Stimulated activated CD4-positive, alpha-beta T cell treated with anti-CD3 and anti-CD28 coated beads, Interleukin-2, amount 100 ng/mL, for 24 hours (primary cell): ENCODE results near the gene SRBD1.
A peak's percentile ranks its signal among the peaks of the same experiment; 100 is the strongest.
"Not testable (repeated sequence)": the region's sequence is repeated elsewhere in the genome, so short reads cannot be mapped to it uniquely, and the experiment has no call there.

Experiments
- DNase-seq, 2 donors: peaks; one replicate each; pipeline ENCODE4 v3.0.0-alpha.2; 2020

Gene SRBD1

DNA sequence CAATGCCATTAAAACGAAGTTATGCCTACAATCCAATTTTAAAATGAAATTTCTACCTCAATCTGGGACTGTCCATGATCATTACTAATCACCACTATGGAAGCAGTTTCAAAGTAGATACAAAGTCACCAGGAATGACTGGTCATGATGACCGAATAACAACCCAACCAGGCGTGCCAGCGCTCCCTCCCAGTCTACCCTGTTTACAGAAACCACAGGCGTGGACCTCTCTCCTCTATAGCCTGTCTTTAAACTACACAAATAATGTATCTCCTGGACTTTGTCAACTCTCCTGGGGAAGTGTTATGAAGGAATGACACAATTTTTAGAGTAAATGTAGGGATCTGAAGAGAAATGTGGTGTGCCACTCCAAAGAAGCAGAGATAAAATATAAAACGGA is 150.2 kb downstream of the SRBD1 start:
- no peak for DNase-seq

DNA sequence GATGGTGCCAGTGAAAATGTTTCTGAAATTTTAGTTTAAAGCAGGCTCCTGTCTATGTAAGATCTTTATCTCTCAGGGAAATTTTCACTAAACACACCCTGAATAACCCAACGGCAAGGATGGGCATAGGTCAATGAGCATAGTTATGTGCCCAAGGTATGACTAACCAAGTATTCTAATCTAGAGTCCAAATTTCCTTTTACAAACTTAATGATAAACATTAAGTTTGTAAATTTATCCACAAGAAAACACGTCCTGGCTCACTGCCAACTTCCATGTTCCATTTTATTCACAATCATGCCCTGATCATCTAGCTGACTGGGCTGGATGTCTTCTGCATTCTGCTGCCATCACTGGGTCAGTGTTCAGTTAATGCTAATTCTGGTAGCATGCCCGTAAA is 151.2 kb downstream of the SRBD1 start:
- peak in 1 of 2 donors; percentile 1 for DNase-seq

DNA sequence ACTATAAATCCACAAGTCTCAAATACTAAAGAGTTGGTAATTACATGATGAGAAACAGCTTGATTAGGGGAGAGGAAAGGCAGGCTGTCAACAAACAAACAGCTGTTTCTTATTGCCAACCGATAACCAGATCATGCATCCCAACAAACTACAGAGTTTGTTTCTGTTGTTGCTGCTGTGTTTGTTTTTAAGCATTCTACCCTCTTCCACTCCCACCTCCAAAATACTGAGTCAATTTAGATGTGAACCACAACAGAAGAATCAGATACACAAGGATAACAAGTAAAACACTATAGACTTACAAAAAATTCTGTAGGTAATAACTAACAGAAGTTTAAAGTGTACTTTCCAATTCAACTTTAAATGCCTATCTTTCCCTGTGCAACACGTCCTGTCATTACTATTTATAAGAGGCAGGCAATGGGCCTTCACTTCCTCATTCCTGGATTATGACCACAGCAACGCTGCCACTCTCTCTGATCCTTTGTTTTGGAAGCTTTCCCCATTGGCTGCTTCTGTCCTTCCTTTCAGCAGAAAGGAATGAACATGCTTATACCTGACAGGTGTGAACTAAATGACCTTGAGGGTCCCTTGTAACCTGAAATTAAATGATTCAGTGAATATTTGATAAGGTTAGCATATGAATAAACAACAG is 152.0 kb downstream of the SRBD1 start:
- no peak for DNase-seq

DNA sequence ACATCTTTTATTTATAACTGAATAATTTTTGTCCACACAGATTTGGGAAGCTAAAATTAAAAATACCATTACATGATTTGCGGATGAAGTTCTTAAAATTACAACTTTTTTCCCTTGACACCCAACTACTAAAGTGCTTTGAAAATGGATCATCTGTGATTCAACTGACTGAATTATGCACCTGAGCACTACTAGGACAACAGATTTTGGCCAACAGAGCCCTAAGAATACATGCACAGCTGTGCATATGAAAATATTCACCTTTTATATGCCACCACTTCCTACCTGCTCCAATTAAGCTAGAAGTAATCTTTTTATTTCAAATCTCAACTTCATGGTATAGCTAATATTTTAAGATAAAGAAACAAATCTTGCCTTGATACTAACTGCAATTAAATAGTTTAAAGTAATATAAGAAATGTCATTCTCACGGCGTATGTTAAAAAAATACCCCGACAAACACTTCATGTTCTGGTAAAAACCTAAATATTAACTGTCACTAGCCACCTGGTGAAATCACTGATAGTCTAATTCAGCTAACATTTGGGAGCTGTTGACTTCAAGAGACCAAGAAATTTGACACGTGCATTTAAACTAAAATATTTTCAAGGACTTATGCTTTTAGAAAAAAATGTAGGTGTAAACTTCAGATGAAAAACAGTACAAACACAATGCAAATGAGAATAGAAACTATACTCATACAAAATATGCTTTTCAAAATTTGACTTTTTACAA is 153.7 kb downstream of the SRBD1 start:
- no peak for DNase-seq

DNA sequence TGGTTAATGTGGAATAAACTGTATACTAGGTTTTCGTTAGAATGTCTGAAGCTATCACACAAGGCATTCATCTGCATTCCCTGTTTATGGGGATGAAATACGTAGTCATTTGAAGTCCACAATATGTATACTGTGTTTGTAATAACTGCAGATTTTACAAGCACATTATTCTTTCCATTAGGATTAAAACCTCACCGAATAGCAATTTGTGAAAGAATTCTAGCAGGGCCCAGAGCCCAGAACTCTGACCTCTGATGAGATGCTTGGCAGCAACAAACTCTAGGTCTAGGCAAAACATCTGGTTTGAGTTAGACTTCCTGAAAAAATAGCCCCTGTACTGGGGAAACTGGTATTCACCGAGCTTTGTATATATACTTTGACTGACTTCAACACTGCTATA is 158.2 kb downstream of the SRBD1 start:
- DNase-seq = no peak

DNA sequence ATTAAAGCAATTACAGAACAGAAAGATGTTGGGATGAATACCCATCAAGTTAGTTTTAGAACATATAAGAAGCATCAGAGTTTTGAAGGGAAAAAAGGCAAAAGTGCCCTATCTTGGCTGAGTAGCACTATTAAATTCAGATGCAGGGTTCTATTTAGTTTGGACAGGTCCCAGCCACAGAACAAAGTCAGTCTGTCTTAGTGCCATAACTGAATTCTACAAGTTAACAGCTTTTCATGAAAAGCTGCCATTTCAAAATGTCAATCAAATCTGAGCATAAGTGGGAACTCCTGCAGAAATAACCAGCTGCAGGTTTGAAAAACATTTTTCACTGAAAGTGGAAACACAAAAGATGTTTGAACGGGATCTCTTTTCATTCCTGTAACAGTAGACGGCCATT is 160.4 kb downstream of the SRBD1 start:
- no peak for DNase-seq

DNA sequence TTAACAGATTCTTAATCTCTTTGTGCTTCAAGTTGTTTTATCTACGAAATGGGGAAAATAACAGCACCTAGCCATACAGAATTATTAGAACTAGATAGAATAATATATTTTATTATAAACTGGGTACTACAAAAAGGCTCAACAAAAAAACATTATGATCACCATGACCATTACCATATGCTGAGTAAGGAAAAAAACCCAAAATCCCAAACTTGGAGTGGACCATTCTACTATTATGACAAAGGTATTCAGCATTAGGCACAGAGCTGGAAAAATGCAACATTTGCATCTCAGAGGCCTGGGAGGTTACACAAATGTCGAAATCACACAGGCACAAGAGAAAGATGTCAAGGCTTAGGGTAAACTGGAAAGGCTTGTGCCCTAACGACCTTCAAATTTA is 162.8 kb downstream of the SRBD1 start:
- no peak for DNase-seq

DNA sequence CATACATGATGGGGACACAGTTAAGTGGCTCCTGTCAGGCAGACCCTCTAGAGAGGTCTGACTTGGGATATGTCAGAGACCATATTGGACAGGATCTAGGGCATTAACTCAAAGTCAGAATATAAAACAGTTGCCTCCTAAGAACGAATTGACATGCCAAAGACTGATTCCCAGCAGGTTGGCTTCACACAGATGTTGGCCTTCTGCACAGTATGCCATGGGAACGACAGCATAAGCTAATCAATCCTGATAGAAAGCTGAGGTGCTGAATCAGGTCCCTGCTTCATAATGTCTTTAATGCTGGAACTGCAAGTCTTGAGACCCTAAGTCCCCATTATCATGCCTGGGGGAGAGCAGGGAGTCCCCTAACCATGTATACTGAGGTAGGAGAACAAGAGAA is 165.1 kb downstream of the SRBD1 start:
- DNase-seq = no peak

DNA sequence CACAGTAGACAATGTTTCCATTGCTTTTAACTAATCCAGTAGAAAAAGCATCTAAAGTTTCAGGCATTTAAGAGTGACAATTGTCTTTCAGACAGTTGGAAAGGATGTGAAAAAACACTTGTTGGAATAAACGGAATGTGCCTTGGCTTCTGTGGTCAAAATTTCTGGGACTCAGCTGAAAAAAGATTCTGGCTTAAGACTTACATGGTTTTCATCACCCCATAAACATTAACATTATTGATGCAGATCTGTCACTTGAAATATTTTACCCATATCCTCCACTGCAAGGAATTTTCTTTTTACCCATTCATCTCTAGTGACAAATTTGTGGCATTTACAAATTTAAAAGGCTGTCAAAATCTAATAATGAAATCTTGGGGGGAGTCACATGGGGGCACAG is 166.0 kb downstream of the SRBD1 start:
- DNase-seq = no peak

DNA sequence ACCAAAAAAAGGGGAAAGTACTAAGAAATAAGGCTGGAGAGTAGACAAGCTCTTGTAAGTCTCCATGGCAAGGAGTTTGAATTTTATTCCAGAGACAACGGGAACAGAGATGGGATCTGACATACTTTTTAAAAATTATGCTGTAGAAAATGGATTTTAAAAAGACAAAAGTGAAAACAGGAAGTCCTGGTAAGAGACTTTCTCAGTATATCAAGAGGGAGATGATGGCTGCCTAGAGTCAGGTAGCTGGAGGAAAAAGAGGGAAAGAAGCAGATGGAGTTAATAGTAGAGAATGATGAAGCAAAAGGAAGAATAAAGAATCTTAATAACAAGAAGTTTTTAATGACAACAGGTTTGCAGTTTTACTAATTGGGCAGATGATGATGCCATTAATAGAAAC is 168.1 kb downstream of the SRBD1 start:
- DNase-seq = no peak

DNA sequence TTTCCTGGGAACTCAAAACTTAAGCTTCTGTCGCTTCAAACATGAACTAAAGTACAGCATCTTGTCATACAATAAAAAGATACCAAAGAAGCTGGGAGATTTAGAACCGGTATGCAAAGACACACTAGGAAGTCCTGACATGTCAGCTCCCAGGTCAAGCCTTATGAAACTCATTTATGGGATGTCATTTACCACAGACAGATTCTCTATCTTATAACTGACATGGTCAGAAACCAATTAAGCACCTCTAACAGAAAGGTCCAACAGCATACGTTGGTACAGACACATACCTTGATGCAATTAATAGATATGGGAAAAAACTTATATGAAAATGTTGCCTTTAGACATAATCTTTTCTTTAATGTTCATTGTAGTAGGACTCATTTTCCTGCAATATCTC is 169.0 kb downstream of the SRBD1 start:
- DNase-seq = no peak

DNA sequence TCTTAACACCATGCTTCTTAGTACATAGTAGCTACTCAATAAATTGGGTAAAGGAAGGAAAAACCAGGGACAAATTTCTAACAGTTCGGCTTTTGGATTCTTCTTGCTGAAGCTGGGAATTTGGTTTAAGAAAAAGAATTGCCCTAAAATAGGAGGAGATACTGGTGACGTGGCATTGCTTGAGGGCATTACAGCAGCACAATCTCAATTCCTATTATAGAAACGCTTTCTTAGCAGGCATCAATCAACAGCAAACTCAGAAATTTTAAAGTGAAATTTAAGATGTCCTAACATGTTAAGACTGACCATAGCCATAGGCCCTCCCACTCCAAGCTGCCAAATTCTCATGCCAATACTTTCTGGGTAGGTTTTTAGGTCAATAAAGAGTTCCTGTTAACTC is 169.5 kb downstream of the SRBD1 start:
- no peak for DNase-seq

DNA sequence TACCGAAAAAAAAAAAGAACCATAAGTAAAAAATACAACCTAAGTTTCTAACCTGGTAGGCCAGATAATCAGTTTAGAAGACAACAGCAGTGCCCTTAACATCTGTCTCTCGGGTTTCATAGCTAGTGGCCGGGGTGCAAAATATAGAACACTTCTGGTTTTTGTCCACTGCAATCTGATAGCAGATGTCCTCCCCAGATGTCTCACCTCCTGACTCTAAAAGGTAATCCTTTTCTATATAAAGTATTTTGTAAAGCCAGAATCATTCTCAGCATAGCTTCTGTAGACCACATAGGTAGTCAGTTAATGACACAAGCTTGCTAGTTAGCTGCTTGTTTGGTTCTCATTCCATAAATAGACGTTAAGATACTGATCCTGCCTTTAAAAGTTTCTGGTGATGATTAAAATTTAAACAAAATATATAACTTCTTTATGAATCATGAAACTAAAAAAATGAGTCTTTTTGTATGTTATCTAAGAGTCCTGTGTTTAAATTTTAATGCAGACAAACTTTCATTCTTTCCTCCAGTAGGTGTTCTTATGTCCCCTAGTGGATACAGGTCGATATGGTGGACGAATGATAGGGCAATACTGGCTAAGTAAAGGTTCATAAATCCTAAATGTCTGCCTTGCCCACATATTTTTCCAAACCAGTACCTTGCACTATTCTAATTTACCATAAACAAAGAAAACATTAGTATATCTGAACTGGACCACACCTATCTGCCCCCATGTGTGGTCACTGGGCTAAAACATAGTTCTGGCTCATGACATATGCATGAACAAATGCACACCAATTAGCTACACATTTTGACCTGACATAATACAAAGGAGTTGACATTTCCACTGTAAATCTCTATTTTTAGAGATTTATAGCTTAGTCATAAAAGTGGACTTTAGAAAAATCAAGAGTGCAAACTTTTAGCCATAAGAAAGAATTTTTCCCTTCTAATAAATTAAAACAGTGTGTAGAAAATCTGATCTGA is 171.0 kb downstream of the SRBD1 start:
- DNase-seq = no peak

DNA sequence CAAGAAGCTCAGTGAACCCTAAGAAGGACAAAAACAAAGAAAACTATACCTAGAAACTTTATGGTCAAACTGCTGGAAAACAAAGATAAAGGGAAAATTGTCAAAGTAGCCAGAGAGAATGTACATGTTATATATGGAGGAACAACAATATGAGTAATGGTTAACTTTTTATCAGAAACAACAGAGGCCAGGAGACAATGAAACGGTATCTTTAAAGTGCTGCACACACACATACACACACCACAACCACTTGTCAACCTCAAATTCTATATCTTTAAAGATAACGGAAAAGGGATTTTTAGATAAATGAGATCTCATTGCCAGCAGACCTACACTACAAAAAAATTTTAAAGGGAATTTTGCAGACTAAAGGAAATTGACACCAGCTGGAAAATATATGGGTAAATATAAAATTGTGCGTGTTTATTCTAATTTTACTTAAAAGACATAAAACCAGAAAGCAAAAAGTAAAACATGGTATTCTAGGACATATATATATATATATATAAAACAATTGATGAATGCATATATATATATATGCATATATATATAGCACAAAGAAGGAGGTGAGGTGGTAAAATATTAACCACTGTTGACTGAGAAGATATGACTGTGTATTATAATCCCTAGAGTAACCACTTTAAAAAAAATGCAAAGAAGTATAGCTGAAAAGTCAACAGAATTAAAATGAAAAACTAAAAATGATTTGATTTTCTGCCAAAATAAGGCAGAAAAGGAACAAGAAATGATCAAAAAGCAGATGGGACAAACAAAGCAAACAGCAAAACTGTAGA is 172.0 kb downstream of the SRBD1 start:
- DNase-seq = no peak

DNA sequence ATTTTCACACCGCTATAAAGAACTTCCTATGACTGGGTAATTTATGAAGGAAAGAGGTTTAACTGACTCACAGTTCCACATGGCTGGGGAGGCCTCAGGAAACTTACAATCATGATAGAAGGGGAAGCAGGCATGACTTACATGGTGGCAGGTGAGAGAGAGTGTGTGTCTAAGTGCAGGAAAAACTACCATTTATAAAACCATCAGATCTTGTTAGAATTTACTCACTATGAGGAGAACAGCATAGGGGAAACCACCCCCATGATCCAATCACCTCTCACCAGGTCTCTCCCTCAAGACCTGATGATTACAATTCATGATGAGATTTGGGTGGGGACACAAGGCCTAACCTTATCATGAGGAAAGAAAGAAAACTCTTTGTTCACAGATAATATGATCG is 174.6 kb downstream of the SRBD1 start:
- DNase-seq = no peak

DNA sequence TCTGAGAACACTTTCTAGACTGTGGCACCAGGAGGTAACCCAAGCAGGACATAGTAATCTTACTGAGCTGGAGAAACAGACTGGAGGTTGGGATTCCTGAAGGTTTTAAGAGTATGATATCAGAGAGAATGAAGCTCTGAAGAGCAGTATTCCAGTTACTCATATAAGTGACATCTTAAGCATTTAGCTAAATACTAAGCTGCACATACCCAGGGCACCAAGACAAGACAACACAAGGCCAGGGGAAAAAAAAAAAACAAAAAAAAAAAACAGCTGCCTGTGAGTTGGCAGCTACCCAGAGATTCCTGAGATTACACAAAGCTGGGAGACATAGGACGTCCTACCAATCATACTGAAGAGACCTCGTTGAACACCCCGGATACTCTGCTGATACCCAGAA is 175.8 kb downstream of the SRBD1 start:
- DNase-seq = no peak

DNA sequence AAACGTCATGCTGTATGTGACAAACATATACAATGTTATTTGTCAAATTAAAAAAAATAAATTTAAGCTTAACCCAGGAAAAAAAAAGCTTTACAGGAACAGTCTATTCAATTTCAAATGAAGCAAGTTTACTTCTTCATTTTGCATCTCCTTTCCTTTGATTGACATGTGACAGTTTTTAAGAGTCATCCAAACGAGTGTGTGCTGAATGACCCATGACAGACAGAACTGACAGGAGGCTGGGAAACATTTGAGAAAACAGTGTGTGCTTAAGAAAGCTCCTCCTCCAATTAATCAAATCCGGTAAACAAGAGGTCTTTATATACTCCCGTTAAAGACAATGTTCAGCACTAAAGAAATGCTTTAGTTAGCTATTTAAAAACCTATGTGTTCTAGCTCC is 177.7 kb downstream of the SRBD1 start:
- no peak for DNase-seq

DNA sequence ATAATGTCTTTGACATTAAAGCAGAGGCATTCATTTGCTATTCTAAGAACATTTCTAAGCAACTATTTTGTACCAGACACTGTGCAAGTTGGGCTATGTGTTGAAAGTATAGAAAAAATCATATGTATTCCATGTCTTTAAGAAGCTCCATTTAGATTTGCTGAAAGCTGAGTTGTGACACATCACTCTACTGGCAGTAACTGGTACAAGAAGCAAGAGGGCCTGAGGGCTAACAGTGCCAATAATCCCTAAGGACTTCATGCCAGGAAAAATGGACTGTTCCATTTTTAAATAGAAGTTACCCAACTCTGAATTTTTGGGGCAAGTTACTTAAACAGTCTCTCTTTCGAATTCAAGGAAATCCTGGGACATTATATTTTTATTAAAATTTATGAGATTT is 178.7 kb downstream of the SRBD1 start:
- DNase-seq = no peak

DNA sequence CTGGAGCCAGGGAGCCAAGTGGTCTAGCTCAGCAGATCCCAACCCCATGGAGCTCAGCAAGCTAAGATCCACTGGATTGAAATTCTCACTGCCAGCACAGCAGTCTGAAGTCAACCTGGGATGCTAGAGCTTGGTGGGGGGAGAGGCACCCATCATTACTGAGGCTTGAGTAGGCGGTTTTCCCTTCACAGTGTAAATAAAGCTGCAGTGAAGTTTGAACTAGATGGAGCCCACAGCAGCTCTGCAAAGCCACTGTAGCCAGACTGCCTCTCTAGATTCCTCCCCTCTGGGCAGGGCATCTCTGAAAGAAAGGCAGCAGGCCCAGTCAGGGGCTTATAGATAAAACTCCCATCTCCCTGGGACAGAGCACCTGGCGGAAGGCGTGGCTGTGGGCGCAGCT is 185.0 kb downstream of the SRBD1 start:
- DNase-seq = not testable (repeated sequence)

DNA sequence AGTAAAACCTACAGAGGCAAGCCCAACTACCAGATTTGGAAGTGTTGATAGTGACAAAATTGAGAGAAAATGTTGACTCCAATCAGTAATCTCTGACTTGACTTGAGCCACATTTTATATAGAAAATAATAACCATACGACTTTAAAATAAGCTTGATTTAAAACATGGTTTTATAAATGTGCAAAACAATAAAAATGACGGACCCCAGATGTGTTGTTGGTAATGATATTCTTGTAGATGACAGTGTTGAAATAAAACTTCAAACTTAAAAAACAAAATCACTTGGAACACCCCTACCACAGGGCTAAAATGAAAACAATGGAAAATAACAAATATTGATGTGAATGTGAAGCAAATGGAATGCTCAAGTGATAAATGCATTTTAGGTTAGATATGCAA is 188.1 kb downstream of the SRBD1 start:
- DNase-seq = no peak

DNA sequence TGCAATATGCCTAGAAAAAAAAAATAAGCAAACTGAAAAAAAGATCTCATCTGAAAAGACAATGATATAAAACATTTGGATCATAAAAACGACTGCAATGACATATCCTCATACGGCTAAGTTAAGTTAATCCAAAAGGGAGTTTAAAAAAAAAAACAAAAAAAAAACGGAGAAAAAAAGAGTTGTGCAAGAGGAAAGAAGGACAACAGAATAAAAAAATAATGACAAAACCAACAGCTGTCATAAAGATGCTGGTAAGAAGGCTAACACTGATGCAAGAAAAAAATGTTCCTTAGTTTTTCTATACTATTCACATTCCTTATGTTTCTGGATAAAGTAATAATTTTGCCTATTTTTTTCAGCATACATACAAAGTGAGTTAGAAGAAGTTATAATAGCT is 192.5 kb downstream of the SRBD1 start:
- DNase-seq = no peak

DNA sequence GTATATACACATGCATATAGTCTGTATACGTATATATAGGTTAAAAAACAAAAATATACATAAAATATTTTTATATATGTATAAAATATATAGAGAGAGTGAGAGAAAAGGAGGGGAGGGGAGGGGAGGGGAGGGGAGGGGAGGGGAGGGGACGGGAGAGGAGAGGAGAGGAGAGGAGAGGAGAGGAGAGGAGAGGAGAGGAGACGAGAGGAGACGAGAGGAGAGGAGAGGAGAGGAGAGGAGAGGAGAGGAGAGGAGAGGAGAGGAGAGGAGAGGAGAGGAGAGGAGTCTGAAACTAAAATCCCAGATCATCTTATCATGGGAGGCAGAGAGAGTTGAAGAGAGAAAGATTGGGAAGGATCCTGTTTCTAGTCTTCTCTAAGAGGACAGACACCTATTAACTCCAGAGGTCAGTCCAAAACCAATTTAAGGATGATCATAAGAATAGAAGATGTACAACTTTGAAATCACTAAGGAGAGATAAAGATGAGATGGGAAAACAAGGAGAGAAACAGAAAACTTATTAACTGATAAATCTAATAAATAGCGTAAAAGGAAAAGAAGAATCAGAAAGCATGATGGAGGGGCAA is 195.4 kb downstream of the SRBD1 start:
- DNase-seq = no peak
